Endothelial cell of umbilical vein (primary cell): ENCODE measurements around the gene CRTC1. TPM values are rescaled to one million over a fixed set of nuclear protein-coding genes. Genes with fewer than 3 reads are reported as not detected.

Source experiments
- BruUV-seq: library from RNA; stranded (reverse); fragments of 400-500 nt; replicated peaks from 2 replicates; lab custom pipeline; 2021; lab: Mats Ljungman, UMichigan
- CTCF ChIA-PET: fragments of 300-600, 350-600 bp; sonication (Branson Sonifier 250); formaldehyde crosslinking; loops from one replicate; lab custom pipeline; 2021; ENCODE audit warnings: antibody characterized with exemption, inconsistent platforms; lab: Charles Lee
- POLR2A ChIA-PET: fragments of 300-600, 350-600 bp; sonication (Branson Sonifier 250); formaldehyde crosslinking; loops from one replicate; lab custom pipeline; 2021; ENCODE audit warnings: antibody characterized with exemption, inconsistent platforms; lab: Charles Lee
- DNase-seq: peaks from one replicate; pipeline ENCODE4 v3.0.0-alpha.2; 2011; ENCODE audit warnings: low read depth, low spot score
- FAIRE-seq: peaks from 2 replicates; lab custom pipeline; 2011; peaks lifted over from hg19 to GRCh38; lab: Jason Lieb, UNC
- H2AFZ ChIP-seq: 2 replicates; pipeline ENCODE4 v1.6.0; 2012; ENCODE audit warnings: low read depth, low read length, control low read depth, inconsistent platforms
- H3K27ac ChIP-seq: 2 replicates; pipeline ENCODE4 v1.5.1; 2011; ENCODE audit warnings: low read depth, mild to moderate bottlenecking, control low read depth, low read length, moderate library complexity; ENCODE audit not compliant: insufficient read depth
- H3K27me3 ChIP-seq, 2 experiments: 2 replicates each; pipeline versions ENCODE4 v1.6.0 to v1.6.1; 2011; ENCODE audit warnings: low read length in 2 of 2, mixed read lengths in 1 of 2; ENCODE audit not compliant: control insufficient read depth in 2 of 2, insufficient read depth in 2 of 2
- H3K36me3 ChIP-seq, 2 experiments: 2 replicates in 1 of 2; 3 replicates in 1 of 2; pipeline ENCODE4 v1.5.1; 2011; ENCODE audit warnings: low read length in 2 of 2, mild to moderate bottlenecking in 1 of 2, moderate library complexity in 1 of 2; ENCODE audit not compliant: control insufficient read depth in 2 of 2, insufficient read depth in 2 of 2; ENCODE audit errors: extremely low read depth in 1 of 2
- H3K4me1 ChIP-seq: 3 replicates; pipeline ENCODE4 v1.5.1; 2011; ENCODE audit warnings: mild to moderate bottlenecking, low read length; ENCODE audit not compliant: control insufficient read depth, insufficient read depth; ENCODE audit errors: extremely low read depth
- H3K4me2 ChIP-seq: 2 replicates; pipeline ENCODE4 v1.6.1; 2011; ENCODE audit warnings: low read length, control low read depth, mixed read lengths; ENCODE audit not compliant: insufficient read depth
- H3K4me3 ChIP-seq, 3 experiments: fragments of 200-600 bp in 1 of 3; sonication (generic), shearing (Covaris generic) in 1 of 3; replicated peaks in 1 of 3; 2 replicates each; pipeline ENCODE4 v1.5.1; 2011 to 2016; ENCODE audit warnings: control low read depth in 3 of 3, low read length in 3 of 3, mild to moderate bottlenecking in 2 of 3, inconsistent platforms in 1 of 3, low read depth in 1 of 3, moderate library complexity in 1 of 3; ENCODE audit not compliant: insufficient read depth in 1 of 3
- H3K79me2 ChIP-seq: 2 replicates; pipeline ENCODE4 v1.6.0; 2012; ENCODE audit warnings: low read length, inconsistent platforms; ENCODE audit not compliant: control insufficient read depth, insufficient read depth
- H3K9ac ChIP-seq: replicated peaks from 2 replicates; pipeline ENCODE3; 2011; ENCODE audit warnings: low read length, control low read depth; ENCODE audit not compliant: insufficient read depth; ENCODE audit errors: extremely low read depth
- H3K9me1 ChIP-seq: replicated peaks from 3 replicates; pipeline ENCODE4 v1.6.0; 2011; ENCODE audit warnings: mild to moderate bottlenecking, low read length; ENCODE audit not compliant: control insufficient read depth, insufficient read depth; ENCODE audit errors: extremely low read depth
- H3K9me3 ChIP-seq: replicated peaks from 2 replicates; pipeline ENCODE4 v1.5.1; 2012; ENCODE audit warnings: low read length, inconsistent platforms; ENCODE audit not compliant: control insufficient read depth, insufficient read depth
- H4K20me1 ChIP-seq: replicated peaks from 2 replicates; pipeline ENCODE3; 2011; ENCODE audit warnings: mild to moderate bottlenecking, low read length; ENCODE audit not compliant: control insufficient read depth, insufficient read depth; ENCODE audit errors: extremely low read depth
- EZH2 ChIP-seq: IDR thresholded peaks from 2 replicates; pipeline ENCODE4 v1.6.1; 2012; ENCODE audit warnings: borderline replicate concordance, low read depth, mild to moderate bottlenecking, moderate library complexity, low read length, inconsistent platforms; ENCODE audit not compliant: severe bottlenecking
- FOS ChIP-seq: IDR thresholded peaks from 2 replicates; pipeline ENCODE4 v1.6.1; 2011; ENCODE audit warnings: mild to moderate bottlenecking, low read length, moderate library complexity, borderline replicate concordance; ENCODE audit not compliant: insufficient read depth
- GATA2 ChIP-seq: IDR thresholded peaks from 2 replicates; pipeline ENCODE4 v1.7.0; 2011; ENCODE audit warnings: low read depth, mild to moderate bottlenecking, moderate library complexity, mixed read lengths, low read length; ENCODE audit not compliant: insufficient read length, insufficient read depth
- JUN ChIP-seq: IDR thresholded peaks from 2 replicates; pipeline ENCODE4 v1.6.1; 2011; ENCODE audit warnings: borderline replicate concordance, low read depth; ENCODE audit not compliant: insufficient read length, insufficient read depth
- MYC ChIP-seq: IDR thresholded peaks from one replicate; pipeline ENCODE4 v1.6.1; 2011; ENCODE audit warnings: mild to moderate bottlenecking, low read depth, low read length
- POLR2A ChIP-seq: IDR thresholded peaks from 2 replicates; pipeline ENCODE4 v1.6.1; 2012; ENCODE audit warnings: low read depth, mild to moderate bottlenecking, control low read depth, low read length
- POLR2AphosphoS5 ChIP-seq: IDR thresholded peaks from 2 replicates; pipeline ENCODE4 v1.6.1; 2012; ENCODE audit warnings: low read depth, mild to moderate bottlenecking, control low read depth, low read length, moderate library complexity; ENCODE audit not compliant: insufficient read depth
- dilution Hi-C: fragments of 300-500 bp; cut with MboI; formaldehyde crosslinking; loops from one replicate; pipeline ENCODE4 v1.15.0; 2019; ENCODE audit warnings: low sequenced_read_pairs; ENCODE audit not compliant: extremely low pct_ligation_motif_present
- intact Hi-C: fragments of 100-400 bp; cut with micrococcal nuclease; formaldehyde crosslinking; loops from one replicate; pipeline ENCODE4 v1.10.0; 2022
- polyA plus RNA-seq, 4 experiments: library from polyadenylated mRNA; depleted of rRNA in 3 of 4; stranded (reverse) in 3 of 4; unstranded in 1 of 4; fragments of >200 nt; gene quantifications; 2 replicates each; pipeline versions ENCODE4 v1.2.1 to v1.2.3, GENCODE V29; 2011 to 2012; ENCODE audit warnings: missing spikeins in 1 of 4
- total RNA-seq: library from RNA; stranded (reverse); gene quantifications from 2 replicates; pipeline ENCODE4 v1.2.3, GENCODE V29; 2021
- TF ChIP-seq, protein P1 (sequence below), 2 donors: IDR thresholded peaks; 1 replicate in 1 of 2; 2 replicates in 1 of 2; pipeline ENCODE4 v1.5.1; 2011; ENCODE audit warnings: low read length in 2 of 2, mild to moderate bottlenecking in 2 of 2, moderate library complexity in 2 of 2, control low read depth in 1 of 2, inconsistent platforms in 1 of 2, low read depth in 1 of 2; ENCODE audit not compliant: insufficient read depth in 1 of 2; ENCODE audit errors: extremely low read depth in 1 of 2
- TF ChIP-seq, protein P2 (sequence below): IDR thresholded peaks from 2 replicates; pipeline ENCODE4 v1.6.1; 2011; ENCODE audit not compliant: insufficient read depth, insufficient read length

CRTC1 gene
- total and polyA plus RNA-seq, 2 donors (not counting 3 experiments of a cell fraction or from before 2014, with no cell fraction given), result 4.2 to 11.4 TPM

DNA sequence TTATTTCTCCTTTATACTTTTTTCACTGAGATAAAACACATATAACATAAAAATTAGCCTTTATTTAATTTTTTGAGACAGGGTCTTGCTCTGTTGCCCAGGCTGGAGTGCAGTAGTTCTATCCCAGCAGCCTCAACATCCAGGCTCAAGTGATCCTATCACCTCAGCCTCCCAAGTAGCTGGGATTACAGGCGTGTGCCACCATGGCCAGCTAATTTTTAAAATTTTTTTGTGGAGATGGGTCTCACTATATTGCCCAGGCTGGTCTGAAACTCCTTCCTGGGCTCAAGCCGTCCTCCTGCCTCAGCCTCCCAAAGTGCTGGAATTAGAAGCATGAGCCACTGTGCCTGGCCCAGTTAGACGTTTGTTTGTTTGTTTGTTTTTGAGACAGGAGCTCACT, 28.4 kb downstream of the CRTC1 start:
- Histone ChIP-seq H3K9me1 (no peaks in the 10 kb centered on the region), H2AFZ (no peak overlapping the region), H3K27me3 (no peaks in the 10 kb centered on the region), H3K79me2 (no peaks in the 10 kb centered on the region), H3K4me3 (no peak overlapping the region), H3K27ac (no peak overlapping the region), H4K20me1 (no peaks in the 10 kb centered on the region), H3K4me1 (peaks cover 2% of the 10 kb centered on the region), H3K9ac (no peak overlapping the region), H3K9me3 (no peaks in the 10 kb centered on the region), H3K36me3 (no peaks in the 10 kb centered on the region), H3K4me2 (no peak overlapping the region)
- intact Hi-C loops (no loop called here), dilution Hi-C loops (no loop called here)
- POLR2A ChIA-PET, result no interaction called here
- DNase-seq (no peak), FAIRE-seq (peak; percentile 64)
- TF ChIP-seq, protein P1, sequence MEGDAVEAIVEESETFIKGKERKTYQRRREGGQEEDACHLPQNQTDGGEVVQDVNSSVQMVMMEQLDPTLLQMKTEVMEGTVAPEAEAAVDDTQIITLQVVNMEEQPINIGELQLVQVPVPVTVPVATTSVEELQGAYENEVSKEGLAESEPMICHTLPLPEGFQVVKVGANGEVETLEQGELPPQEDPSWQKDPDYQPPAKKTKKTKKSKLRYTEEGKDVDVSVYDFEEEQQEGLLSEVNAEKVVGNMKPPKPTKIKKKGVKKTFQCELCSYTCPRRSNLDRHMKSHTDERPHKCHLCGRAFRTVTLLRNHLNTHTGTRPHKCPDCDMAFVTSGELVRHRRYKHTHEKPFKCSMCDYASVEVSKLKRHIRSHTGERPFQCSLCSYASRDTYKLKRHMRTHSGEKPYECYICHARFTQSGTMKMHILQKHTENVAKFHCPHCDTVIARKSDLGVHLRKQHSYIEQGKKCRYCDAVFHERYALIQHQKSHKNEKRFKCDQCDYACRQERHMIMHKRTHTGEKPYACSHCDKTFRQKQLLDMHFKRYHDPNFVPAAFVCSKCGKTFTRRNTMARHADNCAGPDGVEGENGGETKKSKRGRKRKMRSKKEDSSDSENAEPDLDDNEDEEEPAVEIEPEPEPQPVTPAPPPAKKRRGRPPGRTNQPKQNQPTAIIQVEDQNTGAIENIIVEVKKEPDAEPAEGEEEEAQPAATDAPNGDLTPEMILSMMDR (IDR thresholded peaks at IDR 0.05; ENCODE audit: extremely low read depth in 1 of 2, insufficient read depth in 1 of 2, low read depth in 1 of 2, low read length in 2 of 2), result no peak
- TF ChIP-seq EZH2 (no peak), GATA2 (no peak), MYC (no peak), FOS (no peak), JUN (no peak), POLR2A (no peak), POLR2AphosphoS5 (no peak)
- TF ChIP-seq, protein P2, sequence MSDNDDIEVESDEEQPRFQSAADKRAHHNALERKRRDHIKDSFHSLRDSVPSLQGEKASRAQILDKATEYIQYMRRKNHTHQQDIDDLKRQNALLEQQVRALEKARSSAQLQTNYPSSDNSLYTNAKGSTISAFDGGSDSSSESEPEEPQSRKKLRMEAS, result no peak
- CTCF ChIA-PET, result interaction anchor here (1.1 kb wide), 1 partner anchor 13 kb away, joined by 3 read pairs; no protein-coding TSS in a partner anchor
- no TSS peak for BruUV-seq
